Activated CD8-positive, alpha-beta memory T cell treated with anti-CD3 and anti-CD28 coated beads for 48 hours (primary cell): ENCODE data around the gene MORC2.

Source experiments
- DNase-seq, 3 experiments: peaks; one replicate each; pipeline ENCODE4 v3.0.0-alpha.2; 2020; ENCODE audit warnings: low read depth in 2 of 3, low spot score in 2 of 3

MORC2 gene

GRCh38 chr22:30875481-30876215 is 92.9 kb downstream of the MORC2 start:
- no peak for DNase-seq
